Neural cell (in vitro differentiated cells): Measurements from ENCODE around the gene CCDC68.
A peak's percentile ranks its signal among the peaks of the same experiment; 100 is the strongest.

Experiments used
- CTCF ChIP-seq: fragments of 450-650 bp; IDR thresholded peaks from 2 replicates; pipeline ENCODE4 v1.5.1; 2014; ENCODE audit warnings: antibody characterized with exemption, mild to moderate bottlenecking, moderate library complexity; ENCODE audit not compliant: poor library complexity, severe bottlenecking
- POLR2AphosphoS5 ChIP-seq: IDR thresholded peaks from 2 replicates; pipeline ENCODE4 v1.6.1; 2012

- TF ChIP-seq POLR2AphosphoS5 (peak; percentile 51), CTCF (no peak)
These were observed 81.1 kb downstream of the CCDC68 start for GRCh38 chr18:54878159-54878622.
